IPS-18a (cell line): Measurements from ENCODE around the gene SUSD3.

Experiments used
- H3K27ac ChIP-seq: one replicate; pipeline ENCODE4 v1.5.1; 2013; ENCODE audit warnings: low read length
- H3K27me3 ChIP-seq: one replicate; pipeline ENCODE4 v1.6.1; 2013; ENCODE audit warnings: mild to moderate bottlenecking, low read length; ENCODE audit not compliant: control insufficient read depth, insufficient read depth
- H3K36me3 ChIP-seq: one replicate; pipeline ENCODE4 v1.6.1; 2013; ENCODE audit warnings: low read depth, low read length; ENCODE audit not compliant: control insufficient read depth
- H3K4me1 ChIP-seq: one replicate; pipeline ENCODE4 v1.6.1; 2013; ENCODE audit warnings: low read depth, low read length; ENCODE audit not compliant: control insufficient read depth
- H3K4me3 ChIP-seq: one replicate; pipeline ENCODE4 v1.5.1; 2013; ENCODE audit warnings: low read length
- H3K9ac ChIP-seq: one replicate; pipeline ENCODE4 v1.6.1; 2013; ENCODE audit warnings: mild to moderate bottlenecking, low read length, moderate library complexity
- H3K9me3 ChIP-seq: one replicate; pipeline ENCODE4 v1.6.1; 2013; ENCODE audit warnings: low read depth, low read length; ENCODE audit not compliant: control insufficient read depth

The SUSD3 gene

DNA sequence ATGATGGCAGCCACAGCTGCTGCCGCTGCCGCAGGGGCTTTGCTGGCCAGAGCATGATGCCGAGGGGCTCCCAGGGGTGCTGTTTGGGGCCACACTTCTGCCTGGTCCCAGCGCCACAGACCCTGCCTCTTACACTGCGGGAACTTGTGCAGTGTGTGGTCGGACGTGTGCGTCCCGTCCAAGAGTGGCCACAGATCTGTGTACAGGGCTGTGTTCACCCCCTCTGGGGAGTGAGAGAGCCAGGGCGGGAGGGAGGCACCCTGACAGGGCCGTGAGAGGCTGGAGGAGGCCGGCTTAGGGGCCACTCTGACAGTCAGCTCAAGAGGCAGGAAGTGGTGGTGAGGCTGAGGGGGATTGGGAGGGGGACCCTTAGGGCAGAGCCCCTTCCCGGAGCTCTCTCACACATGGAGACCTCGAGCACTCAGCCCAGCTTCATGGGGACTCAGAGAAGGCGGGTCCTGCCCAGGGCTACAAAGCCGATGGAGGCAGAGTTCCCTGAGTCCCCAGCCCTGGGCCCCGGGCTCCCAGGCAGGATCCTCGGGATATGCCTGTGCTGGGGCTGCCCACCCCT, 24.4 kb downstream of the SUSD3 start:
- H3K9me3 ChIP-seq, result peaks cover 4% of the 10 kb centered on the region
- H3K27me3 ChIP-seq, result no peaks in the 10 kb centered on the region
- H3K27ac ChIP-seq, result no peak overlapping the region
- H3K9ac ChIP-seq, result no peak overlapping the region
- H3K4me3 ChIP-seq, result no peak overlapping the region
- no peaks in the 10 kb centered on the region for H3K4me1 ChIP-seq
- H3K36me3 ChIP-seq, result no peaks in the 10 kb centered on the region

DNA sequence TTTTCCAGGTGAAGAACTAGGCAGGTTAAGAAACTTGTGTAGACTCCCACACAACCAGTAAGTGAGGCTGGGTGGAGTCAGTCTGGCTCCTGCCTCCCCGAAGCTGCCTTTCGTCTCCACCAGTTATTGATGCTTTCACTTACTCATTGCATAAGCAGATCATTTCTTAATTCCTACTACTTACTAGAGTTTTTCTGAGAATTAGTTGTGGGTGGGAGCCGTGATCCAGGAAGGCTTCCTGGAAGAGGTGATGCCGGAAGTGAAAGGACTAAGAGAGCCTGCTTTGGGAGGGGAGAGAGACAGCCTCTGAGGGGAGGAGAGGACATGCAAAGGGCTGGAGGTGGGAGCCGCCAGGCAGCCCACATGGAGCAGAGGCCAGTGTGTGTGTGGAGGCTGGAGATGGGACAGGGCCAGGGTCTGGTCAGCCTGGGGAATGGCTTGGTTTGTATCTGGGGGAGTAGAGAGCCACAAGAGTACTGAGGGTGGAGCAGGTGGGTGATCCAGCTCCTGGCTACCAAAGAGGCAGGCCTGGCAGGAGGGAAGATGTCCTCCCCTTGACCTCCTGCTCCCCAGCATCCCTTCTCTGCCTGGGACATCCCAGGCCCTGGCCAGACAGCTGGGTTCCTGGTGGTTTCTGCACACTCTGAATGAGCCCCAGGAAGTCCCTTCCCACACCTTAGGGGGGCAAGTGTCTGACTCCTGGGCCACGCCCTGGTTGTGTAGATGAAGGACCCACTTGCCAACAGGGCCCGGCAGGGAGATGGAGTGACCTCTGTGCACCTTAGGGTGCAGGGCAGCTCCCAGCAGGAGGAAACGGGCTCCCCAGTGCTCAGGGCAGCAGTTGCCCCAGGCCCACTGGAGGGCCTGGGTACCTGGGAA, 25.3 kb downstream of the SUSD3 start:
- no peak overlapping the region for H3K27ac ChIP-seq

DNA sequence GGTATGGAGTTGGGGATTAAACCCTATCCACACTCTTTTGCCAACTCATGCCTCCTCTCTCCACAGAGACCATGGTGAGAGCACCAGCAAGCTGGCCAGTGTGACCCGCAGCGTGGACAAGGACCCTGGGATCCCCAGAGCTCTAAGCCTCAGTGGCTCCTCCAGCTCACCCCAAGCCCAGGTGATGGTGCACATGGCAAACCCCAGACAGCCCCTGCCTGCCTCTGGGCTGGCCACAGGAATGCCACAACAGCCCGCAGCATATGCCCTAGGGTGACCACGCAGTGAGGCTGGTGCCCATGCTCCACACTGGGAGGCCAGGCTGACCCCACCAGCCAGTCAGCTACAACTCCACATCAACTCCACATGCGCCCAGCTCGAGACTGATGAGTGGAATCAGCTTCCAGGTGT, 26.0 kb downstream of the SUSD3 start:
- Histone ChIP-seq H3K27ac (no peak overlapping the region), H3K4me1 (no peaks in the 10 kb centered on the region), H3K36me3 (no peaks in the 10 kb centered on the region), H3K4me3 (no peak overlapping the region), H3K27me3 (no peaks in the 10 kb centered on the region), H3K9me3 (peaks cover 4% of the 10 kb centered on the region), H3K9ac (no peak overlapping the region)

More for the DNA sequence above, 25.3 kb downstream of the SUSD3 start:
- Histone ChIP-seq H3K4me1 (no peaks in the 10 kb centered on the region), H3K27me3 (no peaks in the 10 kb centered on the region), H3K36me3 (no peaks in the 10 kb centered on the region), H3K9me3 (peaks cover 4% of the 10 kb centered on the region), H3K9ac (no peak overlapping the region), H3K4me3 (no peak overlapping the region)

DNA sequence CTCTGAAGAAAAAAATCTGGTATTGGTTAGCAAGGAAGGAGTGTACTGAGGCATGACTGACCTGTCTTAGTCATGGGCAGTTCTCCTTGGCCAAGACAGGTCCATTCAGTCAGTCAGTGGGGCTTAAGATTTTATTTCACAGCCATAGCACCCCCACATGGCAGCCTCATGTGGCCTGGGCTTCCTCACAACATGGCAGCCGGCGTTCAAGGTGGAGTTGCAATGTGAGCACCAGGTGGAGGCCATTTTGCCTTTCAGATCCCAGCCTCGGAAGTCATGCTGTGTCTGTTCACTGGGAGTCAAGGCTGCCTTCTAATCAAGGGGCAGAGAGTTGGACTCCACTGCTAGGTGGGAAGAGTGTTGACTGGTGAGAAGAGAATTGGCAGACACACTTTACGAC, 27.2 kb downstream of the SUSD3 start:
- no peaks in the 10 kb centered on the region for H3K36me3 ChIP-seq
- no peak overlapping the region for H3K27ac ChIP-seq
- H3K4me1 ChIP-seq, result no peaks in the 10 kb centered on the region
- H3K9ac ChIP-seq, result no peak overlapping the region
- no peak overlapping the region for H3K4me3 ChIP-seq
- peaks cover 4% of the 10 kb centered on the region for H3K9me3 ChIP-seq
- no peaks in the 10 kb centered on the region for H3K27me3 ChIP-seq

DNA sequence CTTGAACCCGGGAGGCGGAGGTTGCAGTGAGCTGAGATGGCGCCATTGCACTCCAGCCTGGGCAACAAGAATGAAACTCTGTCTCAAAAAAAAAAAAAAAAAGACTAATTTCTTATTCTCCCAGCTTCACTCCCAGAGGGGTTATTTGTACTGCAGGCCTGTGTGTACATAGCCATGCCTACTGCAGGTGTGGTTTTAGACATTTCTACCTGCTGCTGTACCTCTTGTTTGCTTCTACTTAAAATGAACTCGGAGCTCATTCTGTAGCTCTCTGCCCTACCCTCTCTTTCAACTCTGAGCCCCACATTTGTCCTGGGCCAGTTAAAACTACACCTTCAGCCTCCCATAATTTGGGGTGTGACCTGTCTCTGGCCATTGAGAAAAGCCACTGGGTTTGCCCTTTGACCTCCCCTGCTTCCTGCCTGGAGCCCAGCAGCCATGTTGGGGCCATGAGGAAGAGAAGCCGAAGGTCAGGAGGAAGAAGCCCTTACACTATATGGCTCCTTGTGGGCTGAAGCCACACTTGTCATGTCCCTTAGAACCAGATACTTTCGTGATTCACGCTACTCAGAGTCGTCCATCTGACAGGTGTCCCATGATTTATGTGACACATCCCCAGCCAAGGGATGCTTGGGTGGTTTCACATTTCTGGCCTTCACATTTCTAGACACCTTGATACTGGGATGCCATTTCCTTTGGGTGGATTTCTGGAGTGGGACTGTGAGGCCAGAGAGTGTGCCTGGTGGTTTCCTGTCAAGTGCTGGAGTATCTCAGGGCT, 28.1 kb downstream of the SUSD3 start:
- Histone ChIP-seq H3K9me3 (peaks cover 4% of the 10 kb centered on the region), H3K4me1 (no peaks in the 10 kb centered on the region)

GRCh38 chr9:93087971-93088655, 29.6 kb downstream of the SUSD3 start:
- H3K27ac ChIP-seq, result no peak overlapping the region
- H3K9ac ChIP-seq, result no peak overlapping the region
- peaks cover 4% of the 10 kb centered on the region for H3K9me3 ChIP-seq
- no peaks in the 10 kb centered on the region for H3K27me3 ChIP-seq
- no peaks in the 10 kb centered on the region for H3K4me1 ChIP-seq
- no peaks in the 10 kb centered on the region for H3K36me3 ChIP-seq
- no peak overlapping the region for H3K4me3 ChIP-seq

More for the DNA sequence above, 28.1 kb downstream of the SUSD3 start:
- Histone ChIP-seq H3K4me3 (no peak overlapping the region), H3K27ac (no peak overlapping the region), H3K9ac (no peak overlapping the region), H3K27me3 (no peaks in the 10 kb centered on the region), H3K36me3 (no peaks in the 10 kb centered on the region)

DNA sequence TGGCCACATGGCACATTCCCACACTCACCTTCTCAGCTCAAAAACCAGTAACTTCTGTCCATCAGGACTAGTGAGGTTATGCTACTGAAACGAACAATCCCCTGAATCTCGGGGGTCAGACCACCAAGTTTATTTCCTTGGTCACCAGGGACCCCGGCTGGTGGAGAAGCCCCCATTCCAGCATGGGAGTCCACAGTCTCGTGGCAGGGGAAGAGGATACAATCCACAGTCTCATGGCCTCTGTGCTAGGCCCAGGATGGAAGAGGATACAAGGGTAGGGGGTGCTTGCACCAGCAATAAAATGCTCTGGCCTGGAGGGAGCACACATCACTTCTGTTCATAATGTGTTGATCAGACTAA, 30.1 kb downstream of the SUSD3 start:
- Histone ChIP-seq H3K27me3 (no peaks in the 10 kb centered on the region), H3K9ac (no peak overlapping the region), H3K27ac (no peak overlapping the region), H3K9me3 (peaks cover 4% of the 10 kb centered on the region), H3K36me3 (no peaks in the 10 kb centered on the region), H3K4me1 (no peaks in the 10 kb centered on the region), H3K4me3 (no peak overlapping the region)

GRCh38 chr9:93089024-93089423, 30.5 kb downstream of the SUSD3 start:
- H3K36me3 ChIP-seq, result no peaks in the 10 kb centered on the region
- no peak overlapping the region for H3K27ac ChIP-seq
- H3K4me3 ChIP-seq, result no peak overlapping the region
- peaks cover 4% of the 10 kb centered on the region for H3K9me3 ChIP-seq
- H3K9ac ChIP-seq, result no peak overlapping the region
- no peaks in the 10 kb centered on the region for H3K27me3 ChIP-seq
- H3K4me1 ChIP-seq, result no peaks in the 10 kb centered on the region

DNA sequence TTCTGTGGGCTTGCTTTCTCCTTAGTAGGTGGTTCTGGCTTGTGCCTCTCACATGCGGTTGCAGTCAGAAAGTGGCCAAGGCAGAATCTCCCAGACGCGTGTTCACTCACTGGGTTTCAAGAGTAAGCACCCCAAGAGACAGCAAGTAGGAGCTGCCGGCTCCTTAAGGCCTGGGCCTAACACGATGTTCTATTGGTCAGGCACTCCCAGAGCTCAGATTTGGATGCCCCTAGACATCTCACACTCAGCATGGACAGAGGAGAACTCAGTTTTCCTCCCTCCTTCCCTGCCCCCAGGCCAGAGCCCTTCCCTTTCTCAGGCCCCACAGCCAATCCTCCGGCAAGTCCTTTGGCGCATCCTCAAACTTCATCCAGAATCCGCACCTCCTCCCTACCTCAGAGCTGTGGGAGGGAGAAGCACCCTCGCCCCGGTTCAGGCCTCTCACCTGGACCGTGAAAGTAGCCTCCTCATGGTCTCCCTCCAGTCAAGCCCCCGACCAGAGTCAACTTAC, 31.0 kb downstream of the SUSD3 start:
- no peaks in the 10 kb centered on the region for H3K36me3 ChIP-seq
- no peak overlapping the region for H3K9ac ChIP-seq
- H3K4me3 ChIP-seq, result no peak overlapping the region
- peaks cover 4% of the 10 kb centered on the region for H3K9me3 ChIP-seq
- H3K4me1 ChIP-seq, result no peaks in the 10 kb centered on the region
- H3K27ac ChIP-seq, result no peak overlapping the region
- no peaks in the 10 kb centered on the region for H3K27me3 ChIP-seq

DNA sequence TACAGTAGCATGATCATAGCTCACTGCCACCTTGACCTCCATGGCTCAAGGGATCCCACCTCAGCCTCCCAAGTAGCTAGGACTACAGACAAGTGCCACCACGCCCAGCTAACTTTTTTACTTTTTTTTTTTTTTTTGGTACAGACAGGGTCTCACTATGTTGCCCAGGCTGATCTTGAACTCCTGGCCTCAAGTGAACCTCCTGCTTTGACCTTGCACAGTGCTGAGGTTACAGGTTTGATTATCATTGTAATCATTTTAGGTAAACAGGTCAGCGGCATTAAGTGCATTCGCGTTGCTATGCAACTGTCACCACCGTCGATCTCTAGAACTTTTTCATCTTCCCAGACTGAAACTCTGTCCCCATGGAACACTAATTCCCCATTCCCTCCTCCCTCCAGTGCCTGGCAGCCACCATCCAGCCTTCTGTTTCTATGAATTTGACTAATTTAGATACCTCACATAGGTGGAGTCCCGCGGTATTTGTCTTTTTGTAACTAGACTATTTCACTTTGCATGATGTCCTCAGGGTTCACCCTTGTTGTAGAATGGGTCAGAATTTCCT, 31.7 kb downstream of the SUSD3 start:
- no peaks in the 10 kb centered on the region for H3K4me1 ChIP-seq

DNA sequence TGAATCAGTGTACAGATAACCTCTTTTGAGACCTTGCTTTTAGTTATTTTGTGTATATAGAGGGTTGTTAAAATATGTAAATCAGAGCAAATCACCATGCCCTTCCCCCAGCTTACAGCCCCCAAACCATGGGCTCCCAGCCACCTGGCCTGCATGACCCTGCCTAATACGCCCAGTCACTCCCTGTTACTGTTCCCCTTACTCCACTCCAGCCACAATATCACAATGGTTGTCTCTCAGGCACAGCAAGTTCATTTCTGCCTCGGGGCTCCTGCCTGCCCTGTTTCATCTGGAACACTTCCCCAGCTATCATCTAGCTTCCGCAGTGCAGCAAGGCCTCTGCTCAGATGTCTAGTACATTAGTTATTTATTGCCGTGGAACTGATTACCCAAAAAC, 32.6 kb downstream of the SUSD3 start:
- no peak overlapping the region for H3K4me3 ChIP-seq
- no peaks in the 10 kb centered on the region for H3K36me3 ChIP-seq
- H3K27me3 ChIP-seq, result no peaks in the 10 kb centered on the region
- no peak overlapping the region for H3K9ac ChIP-seq
- no peak overlapping the region for H3K27ac ChIP-seq
- no peaks in the 10 kb centered on the region for H3K4me1 ChIP-seq
- no peaks in the 10 kb centered on the region for H3K9me3 ChIP-seq

More for the DNA sequence above, 31.7 kb downstream of the SUSD3 start:
- Histone ChIP-seq H3K36me3 (no peaks in the 10 kb centered on the region), H3K27ac (no peak overlapping the region), H3K4me3 (no peak overlapping the region), H3K9me3 (peaks cover 4% of the 10 kb centered on the region), H3K27me3 (no peaks in the 10 kb centered on the region), H3K9ac (no peak overlapping the region)
